HG03520 (cell line): ENCODE measurements around the gene YTHDF1.
"Not testable (repeated sequence)": the region's sequence is repeated elsewhere in the genome, so short reads cannot be mapped to it uniquely, and the experiment has no call there.

Experiments
- ATAC-seq: cut with Tn5 transposase; IDR thresholded peaks from one replicate; pipeline ENCODE4 v1.9.1; 2021; ENCODE audit warnings: mild to moderate bottlenecking, moderate library complexity; ENCODE audit not compliant: unreplicated experiment

Gene YTHDF1

GRCh38 chr20:63228806-63229205 is 12.9 kb upstream of the YTHDF1 start:
- ATAC-seq: no peak

GRCh38 chr20:63227260-63227659 is 11.3 kb upstream of the YTHDF1 start:
- ATAC-seq: no peak

GRCh38 chr20:63226042-63226943 is 10.4 kb upstream of the YTHDF1 start:
- no peak for ATAC-seq

GRCh38 chr20:63225082-63225454 is 9.1 kb upstream of the YTHDF1 start:
- no peak for ATAC-seq

GRCh38 chr20:63224412-63225081 is 8.6 kb upstream of the YTHDF1 start:
- no peak for ATAC-seq

GRCh38 chr20:63223826-63224207 is 7.9 kb upstream of the YTHDF1 start:
- ATAC-seq: no peak

- no peak for ATAC-seq
Measured at GRCh38 chr20:63223121-63223825, 7.3 kb upstream of the YTHDF1 start.

- no peak for ATAC-seq
Measured at GRCh38 chr20:63222541-63222940, 6.6 kb upstream of the YTHDF1 start.

- ATAC-seq: not testable (repeated sequence)
Measured at GRCh38 chr20:63221400-63222053, 5.6 kb upstream of the YTHDF1 start.

GRCh38 chr20:63220696-63221399 is 4.9 kb upstream of the YTHDF1 start:
- ATAC-seq: no peak

GRCh38 chr20:63219866-63220521 is 4.1 kb upstream of the YTHDF1 start:
- ATAC-seq: no peak

GRCh38 chr20:63219447-63219821 is 3.5 kb upstream of the YTHDF1 start:
- ATAC-seq: no peak

- no peak for ATAC-seq
Measured at GRCh38 chr20:63218701-63219446, 2.9 kb upstream of the YTHDF1 start.

GRCh38 chr20:63217706-63218105 is 1.8 kb upstream of the YTHDF1 start:
- ATAC-seq: no peak

- no peak for ATAC-seq
Measured at GRCh38 chr20:63216849-63217471, 1.0 kb upstream of the YTHDF1 start.

GRCh38 chr20:63215101-63216040 is 560 bp downstream of the YTHDF1 start:
- peak; percentile 18 for ATAC-seq

- ATAC-seq: no peak
Measured at GRCh38 chr20:63214514-63214913, 1.4 kb downstream of the YTHDF1 start.

- ATAC-seq: no peak
Measured at GRCh38 chr20:63212792-63213191, 3.1 kb downstream of the YTHDF1 start.
